Immature natural killer cell (primary cell): ENCODE measurements around the gene FOLR1. TPM values are rescaled to one million over a fixed set of nuclear protein-coding genes. Genes with fewer than 3 reads are reported as not detected.
A peak's percentile ranks its signal among the peaks of the same experiment; 100 is the strongest.
"Not testable (repeated sequence)": the region's sequence is repeated elsewhere in the genome, so short reads cannot be mapped to it uniquely, and the experiment has no call there.

Experiments used
- DNase-seq, 3 donors: peaks; one replicate each; pipeline ENCODE4 v3.0.0; 2022; ENCODE audit warnings: mixed read lengths in 1 of 3
- H3K27ac Mint-ChIP-seq, 6 donors: one replicate each; pipeline ENCODE4 v1.8.0; 2020; ENCODE audit warnings: mixed read lengths in 6 of 6, mild to moderate bottlenecking in 5 of 6, inconsistent platforms in 4 of 6, moderate library complexity in 3 of 6
- H3K27me3 Mint-ChIP-seq, 3 donors: one replicate each; pipeline ENCODE4 v1.8.0; 2020 to 2021; ENCODE audit warnings: low read depth in 3 of 3, mild to moderate bottlenecking in 3 of 3, mixed read lengths in 3 of 3, moderate library complexity in 3 of 3, inconsistent platforms in 1 of 3
- H3K36me3 Mint-ChIP-seq, 3 donors: one replicate each; pipeline ENCODE4 v1.8.0; 2020; ENCODE audit warnings: mixed read lengths in 3 of 3, inconsistent platforms in 2 of 3, mild to moderate bottlenecking in 2 of 3
- H3K4me1 Mint-ChIP-seq, 2 donors: one replicate each; pipeline ENCODE4 v1.8.0; 2020; ENCODE audit warnings: inconsistent platforms in 2 of 2, mild to moderate bottlenecking in 2 of 2, mixed read lengths in 2 of 2, moderate library complexity in 1 of 2
- H3K4me3 Mint-ChIP-seq, 5 donors: one replicate each; pipeline ENCODE4 v1.8.0; 2020; ENCODE audit warnings: mild to moderate bottlenecking in 5 of 5, mixed read lengths in 5 of 5, inconsistent platforms in 3 of 5, moderate library complexity in 3 of 5
- H3K9me3 Mint-ChIP-seq, 6 donors: one replicate each; pipeline ENCODE4 v1.8.0; 2020; ENCODE audit warnings: mild to moderate bottlenecking in 6 of 6, mixed read lengths in 6 of 6, inconsistent platforms in 4 of 6, moderate library complexity in 3 of 6
- polyA plus RNA-seq, 3 donors: library from polyadenylated mRNA; unstranded; fragments of 300-500 nt; fragmentation: Illumina TruSeq; gene quantifications; one replicate each; pipeline ENCODE4 v1.2.3, GENCODE V29; 2021

Gene FOLR1
- polyA plus RNA-seq, result not detected

- H3K4me3 Mint-ChIP-seq, result no peak within 1 kb of the TSS
- no peaks in the 10 kb centered on the region for H3K4me1 Mint-ChIP-seq
- no peak for DNase-seq
- peaks cover 0 to 4% (median 3%) of the 10 kb centered on the region in 3 donors for H3K27me3 Mint-ChIP-seq
- no peak within 1 kb of the TSS for H3K27ac Mint-ChIP-seq
- H3K9me3 Mint-ChIP-seq, result no peaks in the 10 kb centered on the region
- no peaks in the 10 kb centered on the region for H3K36me3 Mint-ChIP-seq
These were observed at the start of gene FOLR1 for GRCh38 chr11:72191961-72192381. FOLR1 (plus strand) TSS chr11:72192140; CDS start chr11:72192174, 34 bp downstream.

- H3K4me3 Mint-ChIP-seq, H3K27ac Mint-ChIP-seq, H3K27me3 Mint-ChIP-seq, H3K4me1 Mint-ChIP-seq, H3K9me3 Mint-ChIP-seq, DNase-seq, H3K36me3 Mint-ChIP-seq: not testable (repeated sequence)
These were observed 49.4 kb upstream of the FOLR1 start for GRCh38 chr11:72142543-72142942.

GRCh38 chr11:72144807-72145565 is 47.0 kb upstream of the FOLR1 start:
- Mint-ChIP-seq H3K4me3 (no peak overlapping the region), H3K27ac (no peak overlapping the region), H3K4me1 (no peaks in the 10 kb centered on the region), H3K9me3 (no peaks in the 10 kb centered on the region), H3K27me3 (peaks cover 0 to 7% (median 0%) of the 10 kb centered on the region in 3 donors), H3K36me3 (no peaks in the 10 kb centered on the region)
- DNase-seq, result no peak

- DNase-seq, result no peak
- Mint-ChIP-seq H3K36me3 (no peaks in the 10 kb centered on the region), H3K4me3 (no peak overlapping the region), H3K27me3 (peaks cover 0 to 7% (median 0%) of the 10 kb centered on the region in 3 donors), H3K9me3 (no peaks in the 10 kb centered on the region), H3K4me1 (no peaks in the 10 kb centered on the region), H3K27ac (no peak overlapping the region)
These were observed 45.3 kb upstream of the FOLR1 start for GRCh38 chr11:72146625-72147024.

- Mint-ChIP-seq H3K36me3 (no peaks in the 10 kb centered on the region), H3K27ac (no peak overlapping the region), H3K27me3 (peaks cover 0 to 12% (median 2%) of the 10 kb centered on the region in 3 donors), H3K9me3 (no peaks in the 10 kb centered on the region), H3K4me3 (no peak overlapping the region), H3K4me1 (no peaks in the 10 kb centered on the region)
- no peak for DNase-seq
These were observed 41.1 kb upstream of the FOLR1 start for GRCh38 chr11:72150882-72151281.

- H3K9me3 Mint-ChIP-seq, H3K36me3 Mint-ChIP-seq, DNase-seq, H3K4me3 Mint-ChIP-seq, H3K4me1 Mint-ChIP-seq, H3K27ac Mint-ChIP-seq: not testable (repeated sequence)
- peaks cover 2 to 16% (median 2%) of the 10 kb centered on the region in 3 donors for H3K27me3 Mint-ChIP-seq
These were observed 38.1 kb upstream of the FOLR1 start for GRCh38 chr11:72153874-72154273.

- Mint-ChIP-seq H3K27me3 (peaks cover 2 to 16% (median 4%) of the 10 kb centered on the region in 3 donors), H3K4me3 (no peak overlapping the region), H3K27ac (no peak overlapping the region), H3K4me1 (no peaks in the 10 kb centered on the region), H3K36me3 (no peaks in the 10 kb centered on the region), H3K9me3 (no peaks in the 10 kb centered on the region)
- no peak for DNase-seq
These were observed 37.1 kb upstream of the FOLR1 start for GRCh38 chr11:72154816-72155215.

- Mint-ChIP-seq H3K27ac (no peak overlapping the region), H3K4me1 (no peaks in the 10 kb centered on the region), H3K27me3 (peaks cover 2 to 16% (median 4%) of the 10 kb centered on the region in 3 donors), H3K36me3 (no peaks in the 10 kb centered on the region), H3K9me3 (no peaks in the 10 kb centered on the region), H3K4me3 (no peak overlapping the region)
- DNase-seq, result no peak
These were observed 36.2 kb upstream of the FOLR1 start for GRCh38 chr11:72155751-72156150.

- DNase-seq, result no peak
- no peaks in the 10 kb centered on the region for H3K36me3 Mint-ChIP-seq
- no peaks in the 10 kb centered on the region for H3K4me1 Mint-ChIP-seq
- H3K27ac Mint-ChIP-seq, result no peak overlapping the region
- no peaks in the 10 kb centered on the region for H3K9me3 Mint-ChIP-seq
- H3K27me3 Mint-ChIP-seq, result peaks cover 1 to 13% (median 4%) of the 10 kb centered on the region in 3 donors
- no peak overlapping the region for H3K4me3 Mint-ChIP-seq
These were observed 34.8 kb upstream of the FOLR1 start for GRCh38 chr11:72157131-72157530.

GRCh38 chr11:72160319-72160718 is 31.6 kb upstream of the FOLR1 start:
- H3K36me3 Mint-ChIP-seq, result no peaks in the 10 kb centered on the region
- peaks cover 0 to 5% (median 4%) of the 10 kb centered on the region in 3 donors for H3K27me3 Mint-ChIP-seq
- no peak overlapping the region for H3K27ac Mint-ChIP-seq
- H3K4me3 Mint-ChIP-seq, result no peak overlapping the region
- H3K9me3 Mint-ChIP-seq, result no peaks in the 10 kb centered on the region
- DNase-seq, result no peak
- no peaks in the 10 kb centered on the region for H3K4me1 Mint-ChIP-seq

GRCh38 chr11:72162891-72163492 is 28.9 kb upstream of the FOLR1 start:
- Mint-ChIP-seq H3K27me3 (peaks cover 0 to 2% (median 0%) of the 10 kb centered on the region in 3 donors), H3K27ac (no peak overlapping the region), H3K9me3 (no peaks in the 10 kb centered on the region), H3K4me3 (no peak overlapping the region), H3K36me3 (no peaks in the 10 kb centered on the region), H3K4me1 (no peaks in the 10 kb centered on the region)
- no peak for DNase-seq

- H3K9me3 Mint-ChIP-seq, H3K4me3 Mint-ChIP-seq, H3K4me1 Mint-ChIP-seq, H3K27me3 Mint-ChIP-seq, H3K27ac Mint-ChIP-seq, DNase-seq, H3K36me3 Mint-ChIP-seq: not testable (repeated sequence)
These were observed 27.8 kb upstream of the FOLR1 start for GRCh38 chr11:72164187-72164586.

- DNase-seq, H3K27ac Mint-ChIP-seq, H3K4me3 Mint-ChIP-seq, H3K27me3 Mint-ChIP-seq, H3K9me3 Mint-ChIP-seq, H3K36me3 Mint-ChIP-seq: not testable (repeated sequence)
- peaks cover 12 to 15% of the 10 kb centered on the region in 2 donors for H3K4me1 Mint-ChIP-seq
These were observed 22.8 kb upstream of the FOLR1 start for GRCh38 chr11:72169046-72169555.

GRCh38 chr11:72169754-72170153 is 22.2 kb upstream of the FOLR1 start:
- Mint-ChIP-seq H3K4me1 (peaks cover 12 to 15% of the 10 kb centered on the region in 2 donors), H3K27ac (peak overlapping the region in 2 of 6 donors; percentile 0 to 70), H3K4me3 (peak overlapping the region in 2 of 5 donors; percentile 10 to 38)
- not testable (repeated sequence) for H3K27me3 Mint-ChIP-seq, H3K9me3 Mint-ChIP-seq, DNase-seq, H3K36me3 Mint-ChIP-seq
